GM23338 (cell line): ENCODE data around the gene BRICD5. TPM values are rescaled to one million over a fixed set of nuclear protein-coding genes. Genes with fewer than 3 reads are reported as not detected.
"Not testable (repeated sequence)": the region's sequence is repeated elsewhere in the genome, so short reads cannot be mapped to it uniquely, and the experiment has no call there.

Experiments used
- ATAC-seq: fragments of 200-7000 bp; cut with Tn5 transposase; 3 replicates; pipeline ENCODE4 v1.9.1; 2020
- DNase-seq: peaks from one replicate; pipeline ENCODE4 v3.0.0-alpha.2; 2015; ENCODE audit warnings: low spot score
- H2AFZ ChIP-seq: fragments of 200-600 bp; sonication (generic); 2 replicates; pipeline ENCODE4 v1.8.0; 2016; ENCODE audit warnings: antibody characterized with exemption, mild to moderate bottlenecking, moderate library complexity
- H3F3A ChIP-seq: fragments of 200-600 bp; sonication (generic); replicated peaks from 2 replicates; pipeline ENCODE4 v1.8.0; 2017; ENCODE audit warnings: antibody characterized with exemption, mixed run types, low read depth
- H3K27ac ChIP-seq: fragments of 200-600 bp; sonication (generic); 2 replicates; pipeline ENCODE4 v1.6.1; 2016; ENCODE audit warnings: low read depth
- H3K27me3 ChIP-seq: fragments of 200-600 bp; sonication (generic); 2 replicates; pipeline ENCODE4 v1.8.0; 2016; ENCODE audit warnings: mild to moderate bottlenecking, mixed run types, moderate library complexity; ENCODE audit not compliant: insufficient read depth
- H3K36me3 ChIP-seq: fragments of 200-600 bp; sonication (generic); 2 replicates; pipeline ENCODE4 v1.8.0; 2016; ENCODE audit warnings: mild to moderate bottlenecking; ENCODE audit not compliant: insufficient read depth
- H3K4me1 ChIP-seq: fragments of 200-600 bp; sonication (generic); 2 replicates; pipeline ENCODE4 v1.8.0; 2016; ENCODE audit warnings: mild to moderate bottlenecking, moderate library complexity; ENCODE audit not compliant: insufficient read depth
- H3K4me2 ChIP-seq: fragments of 200-600 bp; sonication (generic); 2 replicates; pipeline ENCODE4 v1.7.1; 2017; ENCODE audit warnings: mixed run types
- H3K4me3 ChIP-seq: fragments of 200-600 bp; sonication (generic); 2 replicates; pipeline ENCODE4 v1.6.1; 2016; ENCODE audit warnings: mixed run types
- H3K79me2 ChIP-seq: fragments of 200-600 bp; sonication (generic); replicated peaks from 2 replicates; pipeline ENCODE4 v1.8.0; 2017; ENCODE audit warnings: mild to moderate bottlenecking; ENCODE audit not compliant: insufficient read depth
- H3K9me2 ChIP-seq: fragments of 200-600 bp; sonication (generic); 2 replicates; pipeline ENCODE4 v1.8.0; 2017; ENCODE audit not compliant: insufficient read depth
- H4K20me1 ChIP-seq: fragments of 200-600 bp; sonication (generic); replicated peaks from 2 replicates; pipeline ENCODE4 v1.8.0; 2017; ENCODE audit warnings: mild to moderate bottlenecking; ENCODE audit not compliant: insufficient read depth
- H3K27ac Mint-ChIP-seq: 2 replicates; pipeline ENCODE4 v1.8.0; 2020; ENCODE audit warnings: inconsistent platforms, mild to moderate bottlenecking, moderate library complexity, mixed read lengths
- H3K27me3 Mint-ChIP-seq: 3 replicates; pipeline ENCODE4 v1.8.0; 2022; ENCODE audit warnings: low read depth, mild to moderate bottlenecking, moderate library complexity, mixed read lengths, inconsistent platforms; ENCODE audit not compliant: insufficient read depth, poor library complexity
- H3K36me3 Mint-ChIP-seq: 3 replicates; pipeline ENCODE4 v1.8.0; 2021; ENCODE audit warnings: low read depth, mild to moderate bottlenecking, inconsistent platforms, moderate library complexity, mixed read lengths
- H3K4me1 Mint-ChIP-seq: 3 replicates; pipeline ENCODE4 v1.8.0; 2020; ENCODE audit warnings: mild to moderate bottlenecking, inconsistent platforms, mixed read lengths
- H3K4me3 Mint-ChIP-seq: 3 replicates; pipeline ENCODE4 v1.8.0; 2021; ENCODE audit warnings: moderate library complexity, mild to moderate bottlenecking, inconsistent platforms, mixed read lengths
- H3K9me3 Mint-ChIP-seq: 3 replicates; pipeline ENCODE4 v1.8.0; 2020; ENCODE audit warnings: moderate library complexity, mild to moderate bottlenecking, inconsistent platforms, mixed read lengths
- EZH2 ChIP-seq: fragments of 200-600 bp; sonication (generic); IDR thresholded peaks from one replicate; pipeline ENCODE4 v1.8.0; 2017; ENCODE audit warnings: antibody characterized with exemption, mild to moderate bottlenecking, low read depth; ENCODE audit not compliant: unreplicated experiment
- NANOG ChIP-seq: IDR thresholded peaks from 2 replicates; pipeline ENCODE4 v1.6.1; 2016; ENCODE audit warnings: antibody characterized with exemption, borderline replicate concordance
- POLR2AphosphoS5 ChIP-seq: IDR thresholded peaks from 2 replicates; pipeline ENCODE4 v1.6.1; 2016; ENCODE audit warnings: antibody characterized with exemption, low read depth
- ZNF114 ChIP-seq: fragments of 250-450 bp; sonication (Bioruptor Pico); IDR thresholded peaks from 2 replicates; pipeline ENCODE4 v1.5.0; 2020; ENCODE audit warnings: mild to moderate bottlenecking, moderate library complexity
- polyA plus RNA-seq: library from polyadenylated mRNA; unstranded; fragments of >200 nt; fragmentation: Nextera tagmentation; extraction: Ambion mirVana; gene quantifications from 2 replicates; pipeline ENCODE4 v1.2.1, GENCODE V29; 2016
- total RNA-seq: library from RNA; depleted of rRNA; stranded (reverse); fragments of >200 nt; shearing (Covaris generic); gene quantifications from 2 replicates; pipeline ENCODE4 v1.2.3, GENCODE V29; 2014
- TF ChIP-seq, protein P1 (sequence below): IDR thresholded peaks from 2 replicates; pipeline ENCODE4 v1.6.1; 2016; ENCODE audit warnings: antibody characterized with exemption
- TF ChIP-seq, protein P2 (sequence below), 2 experiments: fragments of 200-600 bp in 1 of 2; sonication (generic) in 1 of 2; conservative IDR thresholded peaks; 2 replicates each; pipeline versions ENCODE4 v1.5.1 to v1.6.1; 2016 to 2017; ENCODE audit warnings: antibody characterized with exemption in 2 of 2, low read depth in 2 of 2, mild to moderate bottlenecking in 2 of 2, moderate library complexity in 1 of 2

BRICD5 gene
- total and polyA plus RNA-seq, 2 experiments from 2014 or later: 5.3 to 6.3 TPM

DNA sequence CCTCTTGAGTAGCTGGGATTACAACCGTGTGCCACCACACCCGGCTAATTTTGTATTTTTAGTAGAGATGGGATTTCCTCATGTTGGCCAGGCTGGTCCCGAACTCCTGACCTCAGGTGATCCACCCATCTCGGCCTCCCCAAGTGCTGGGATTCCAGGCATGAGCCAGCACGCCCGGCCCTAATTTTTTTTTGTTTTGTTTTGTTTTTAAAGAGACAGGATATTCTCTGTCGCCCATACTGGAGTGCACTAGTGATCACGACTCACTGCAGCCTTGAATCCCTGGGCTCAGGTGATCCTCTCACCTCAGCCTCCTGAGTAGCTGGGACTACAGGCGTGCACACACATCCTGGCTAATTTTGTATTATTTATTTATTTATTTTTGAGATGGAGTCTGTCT, 29.7 kb upstream of the BRICD5 start:
- not testable (repeated sequence) for H3K4me1 ChIP-seq, H4K20me1 ChIP-seq, ATAC-seq, H3K9me2 ChIP-seq, H3K27ac Mint-ChIP-seq, H3K27ac ChIP-seq, H3K79me2 ChIP-seq, H3K4me1 Mint-ChIP-seq, H3K4me3 Mint-ChIP-seq, H3K36me3 ChIP-seq, H3F3A ChIP-seq, H3K4me3 ChIP-seq, H3K4me2 ChIP-seq, H2AFZ ChIP-seq, DNase-seq, H3K9me3 Mint-ChIP-seq
- H3K27me3 ChIP-seq: peaks cover 18% of the 10 kb centered on the region
- peaks cover 38% of the 10 kb centered on the region for H3K36me3 Mint-ChIP-seq
- peaks cover 25% of the 10 kb centered on the region for H3K27me3 Mint-ChIP-seq

DNA sequence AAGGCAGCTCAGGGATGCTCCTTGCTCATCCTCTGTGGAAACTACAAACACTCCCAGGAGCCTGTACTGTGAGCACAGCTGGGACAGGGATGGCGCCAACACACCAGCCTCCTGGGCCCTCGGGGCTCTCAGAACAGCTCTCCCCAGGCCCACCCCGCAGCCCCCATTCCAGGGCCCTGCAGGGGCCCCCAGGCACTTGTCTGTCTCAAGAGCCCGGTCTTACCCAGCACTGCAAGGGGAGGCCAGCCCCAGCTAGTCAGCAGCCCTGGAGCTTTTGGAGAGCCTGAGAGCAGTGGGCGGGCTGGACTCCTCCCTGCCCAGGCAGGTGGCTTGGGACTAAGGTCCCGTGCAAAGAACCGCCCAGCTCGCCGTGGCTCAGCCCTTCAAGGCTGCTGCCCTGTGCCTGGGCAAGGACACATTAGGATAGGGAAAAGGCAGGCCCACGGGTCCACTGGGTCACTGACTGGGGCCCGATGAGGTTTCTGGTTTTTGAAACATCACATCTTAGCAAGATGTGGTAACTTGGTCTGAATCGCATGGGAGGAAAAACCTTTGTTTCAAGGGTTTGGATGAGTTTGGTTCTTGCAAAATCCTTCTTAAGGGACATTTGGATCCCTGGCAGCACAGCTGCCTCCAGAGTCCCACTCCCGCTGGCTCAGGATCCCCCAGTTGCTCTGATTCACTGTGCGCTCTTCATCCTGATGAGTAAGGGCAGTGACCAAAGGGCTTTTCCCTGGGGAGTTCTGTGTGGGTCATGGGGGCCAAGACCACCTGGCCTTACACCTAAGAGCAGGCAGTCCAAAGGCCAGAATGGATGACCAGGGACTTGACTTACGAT, 28.4 kb upstream of the BRICD5 start:
- H3K36me3 ChIP-seq: peaks cover 3% of the 10 kb centered on the region; the same call in 1 of the 2 replicates
- ATAC-seq (peak; percentile 6), DNase-seq (peak; percentile 45)
- H3K4me3 Mint-ChIP-seq: no peak overlapping the region; the same call in 2 of the 3 replicates
- no peaks in the 10 kb centered on the region; the same call in 1 of the 2 replicates for H4K20me1 ChIP-seq
- no peak overlapping the region for H3K27ac ChIP-seq
- H3K79me2 ChIP-seq: no peaks in the 10 kb centered on the region
- H3K27ac Mint-ChIP-seq: no peak overlapping the region
- H3F3A ChIP-seq: peaks cover 3% of the 10 kb centered on the region; the same call in 1 of the 2 replicates
- peaks cover 18% of the 10 kb centered on the region for H3K27me3 ChIP-seq
- H3K36me3 Mint-ChIP-seq: peaks cover 30% of the 10 kb centered on the region
- H2AFZ ChIP-seq: no peak overlapping the region
- no peaks in the 10 kb centered on the region for H3K4me1 ChIP-seq
- H3K4me1 Mint-ChIP-seq: no peaks in the 10 kb centered on the region
- no peak overlapping the region for H3K4me3 ChIP-seq
- H3K9me3 Mint-ChIP-seq: no peaks in the 10 kb centered on the region
- no peak overlapping the region for H3K4me2 ChIP-seq
- TF ChIP-seq EZH2 (no peak), ZNF114 (CRISPR knock-in tag) (no peak)
- TF ChIP-seq, protein P1, sequence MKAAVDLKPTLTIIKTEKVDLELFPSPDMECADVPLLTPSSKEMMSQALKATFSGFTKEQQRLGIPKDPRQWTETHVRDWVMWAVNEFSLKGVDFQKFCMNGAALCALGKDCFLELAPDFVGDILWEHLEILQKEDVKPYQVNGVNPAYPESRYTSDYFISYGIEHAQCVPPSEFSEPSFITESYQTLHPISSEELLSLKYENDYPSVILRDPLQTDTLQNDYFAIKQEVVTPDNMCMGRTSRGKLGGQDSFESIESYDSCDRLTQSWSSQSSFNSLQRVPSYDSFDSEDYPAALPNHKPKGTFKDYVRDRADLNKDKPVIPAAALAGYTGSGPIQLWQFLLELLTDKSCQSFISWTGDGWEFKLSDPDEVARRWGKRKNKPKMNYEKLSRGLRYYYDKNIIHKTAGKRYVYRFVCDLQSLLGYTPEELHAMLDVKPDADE: no peak
- H3K9me2 ChIP-seq: no peaks in the 10 kb centered on the region
- peaks cover 28% of the 10 kb centered on the region for H3K27me3 Mint-ChIP-seq

DNA sequence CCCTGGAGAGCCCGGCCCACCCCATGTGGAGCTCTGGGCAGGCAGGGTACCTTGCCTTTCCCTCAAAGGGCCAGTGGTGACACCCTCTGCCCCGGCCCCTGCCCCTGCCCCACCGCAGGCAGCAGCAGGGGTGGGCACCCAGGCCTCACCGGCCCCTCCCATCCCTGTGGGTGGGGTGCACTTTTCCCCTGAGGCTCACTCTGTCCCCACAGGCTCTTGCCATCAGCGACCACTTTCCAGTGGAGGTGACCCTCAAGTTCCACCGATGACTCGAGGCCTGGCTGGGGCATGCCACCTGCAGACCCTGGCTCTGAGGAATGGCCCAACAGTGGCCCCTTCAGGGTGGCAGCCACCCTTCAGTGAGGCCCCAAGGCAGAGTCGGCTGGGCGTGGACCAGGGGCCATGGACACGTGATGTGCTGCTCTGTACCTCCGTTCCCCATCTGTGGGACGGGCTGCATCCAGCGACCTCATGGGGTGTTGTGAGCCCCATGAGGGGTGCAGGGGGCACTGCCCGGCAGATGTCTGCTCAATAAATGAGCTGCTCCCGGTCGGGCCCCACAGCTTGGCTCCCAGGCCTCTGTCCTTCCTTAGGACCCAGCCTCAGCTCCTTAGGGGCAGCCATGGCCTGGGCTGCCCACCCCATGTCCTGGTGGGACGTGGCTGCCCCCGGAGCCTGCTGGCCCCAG, 27.6 kb upstream of the BRICD5 start:
- H3K27me3 Mint-ChIP-seq: peaks cover 31% of the 10 kb centered on the region
- no peak overlapping the region for H3K4me3 Mint-ChIP-seq
- H3K4me1 ChIP-seq: no peaks in the 10 kb centered on the region
- H3K36me3 Mint-ChIP-seq: peaks cover 24% of the 10 kb centered on the region
- H3K27me3 ChIP-seq: peaks cover 18% of the 10 kb centered on the region
- no peaks in the 10 kb centered on the region for H3K79me2 ChIP-seq
- peak overlapping the region; percentile 65 for H3K4me3 ChIP-seq
- peak; percentile 16 for ATAC-seq
- no peaks in the 10 kb centered on the region; the same call in 1 of the 2 replicates for H4K20me1 ChIP-seq
- TF ChIP-seq NANOG (no peak), POLR2AphosphoS5 (peak; percentile 39; the same call in 1 of the 2 replicates)
- TF ChIP-seq, protein P2, sequence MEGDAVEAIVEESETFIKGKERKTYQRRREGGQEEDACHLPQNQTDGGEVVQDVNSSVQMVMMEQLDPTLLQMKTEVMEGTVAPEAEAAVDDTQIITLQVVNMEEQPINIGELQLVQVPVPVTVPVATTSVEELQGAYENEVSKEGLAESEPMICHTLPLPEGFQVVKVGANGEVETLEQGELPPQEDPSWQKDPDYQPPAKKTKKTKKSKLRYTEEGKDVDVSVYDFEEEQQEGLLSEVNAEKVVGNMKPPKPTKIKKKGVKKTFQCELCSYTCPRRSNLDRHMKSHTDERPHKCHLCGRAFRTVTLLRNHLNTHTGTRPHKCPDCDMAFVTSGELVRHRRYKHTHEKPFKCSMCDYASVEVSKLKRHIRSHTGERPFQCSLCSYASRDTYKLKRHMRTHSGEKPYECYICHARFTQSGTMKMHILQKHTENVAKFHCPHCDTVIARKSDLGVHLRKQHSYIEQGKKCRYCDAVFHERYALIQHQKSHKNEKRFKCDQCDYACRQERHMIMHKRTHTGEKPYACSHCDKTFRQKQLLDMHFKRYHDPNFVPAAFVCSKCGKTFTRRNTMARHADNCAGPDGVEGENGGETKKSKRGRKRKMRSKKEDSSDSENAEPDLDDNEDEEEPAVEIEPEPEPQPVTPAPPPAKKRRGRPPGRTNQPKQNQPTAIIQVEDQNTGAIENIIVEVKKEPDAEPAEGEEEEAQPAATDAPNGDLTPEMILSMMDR (conservative IDR thresholded peaks at IDR 0.05; ENCODE audit: low read depth in 2 of 2): 0 out of 4 replicates have a peak, but pooled peaks of 1 of the 2 experiments have one; percentile 21
- no peaks in the 10 kb centered on the region for H3K9me3 Mint-ChIP-seq
- H3K4me1 Mint-ChIP-seq: no peaks in the 10 kb centered on the region
- H2AFZ ChIP-seq: no peak overlapping the region
- no peaks in the 10 kb centered on the region; the same call in 1 of the 2 replicates for H3K36me3 ChIP-seq
- no peaks in the 10 kb centered on the region for H3K9me2 ChIP-seq
- no peak overlapping the region for H3K27ac Mint-ChIP-seq
- no peak overlapping the region for H3K27ac ChIP-seq
- DNase-seq: peak; percentile 33
- H3K4me2 ChIP-seq: peak overlapping the region; percentile 92
- H3F3A ChIP-seq: peaks cover 2% of the 10 kb centered on the region; the same call in 1 of the 2 replicates
